Ishikawa (cell line): ENCODE results near the gene MIAT.

Experiments
- CEBPB ChIP-seq: IDR thresholded peaks from 2 replicates; pipeline ENCODE4 v1.6.1; 2012
- CREB1 ChIP-seq: IDR thresholded peaks from 2 replicates; pipeline ENCODE4 v1.6.1; 2012; ENCODE audit warnings: low read depth
- EGR1 ChIP-seq: IDR thresholded peaks from 2 replicates; pipeline ENCODE4 v1.6.1; 2012
- EP300 ChIP-seq: IDR thresholded peaks from 2 replicates; pipeline ENCODE4 v1.6.1; 2012; ENCODE audit warnings: borderline replicate concordance
- FOXM1 ChIP-seq: IDR thresholded peaks from 2 replicates; pipeline ENCODE4 v1.6.1; 2012; ENCODE audit warnings: low read depth, borderline replicate concordance
- NFIC ChIP-seq: IDR thresholded peaks from 2 replicates; pipeline ENCODE4 v1.6.1; 2012
- RAD21 ChIP-seq: IDR thresholded peaks from 2 replicates; pipeline ENCODE4 v1.6.1; 2012; ENCODE audit warnings: low read depth
- TAF1 ChIP-seq: IDR thresholded peaks from 2 replicates; pipeline ENCODE4 v1.6.1; 2012; ENCODE audit warnings: low read depth, mild to moderate bottlenecking
- TCF12 ChIP-seq: IDR thresholded peaks from 2 replicates; pipeline ENCODE4 v1.6.1; 2012; ENCODE audit warnings: low read depth
- TEAD4 ChIP-seq: IDR thresholded peaks from 2 replicates; pipeline ENCODE4 v1.6.1; 2012
- YY1 ChIP-seq: IDR thresholded peaks from 2 replicates; pipeline ENCODE4 v1.6.1; 2012; ENCODE audit warnings: low read depth
- ZBTB7A ChIP-seq: IDR thresholded peaks from 2 replicates; pipeline ENCODE4 v1.6.1; 2012; ENCODE audit warnings: low read depth
- TF ChIP-seq, protein P1 (sequence below): IDR thresholded peaks from 2 replicates; pipeline ENCODE4 v1.6.1; 2012; ENCODE audit warnings: low read depth, mild to moderate bottlenecking
- TF ChIP-seq, protein P2 (sequence below): IDR thresholded peaks from 2 replicates; pipeline ENCODE4 v1.6.1; 2012
- TF ChIP-seq, protein P3 (sequence below): IDR thresholded peaks from 2 replicates; pipeline ENCODE4 v1.6.1; 2012

MIAT gene

DNA sequence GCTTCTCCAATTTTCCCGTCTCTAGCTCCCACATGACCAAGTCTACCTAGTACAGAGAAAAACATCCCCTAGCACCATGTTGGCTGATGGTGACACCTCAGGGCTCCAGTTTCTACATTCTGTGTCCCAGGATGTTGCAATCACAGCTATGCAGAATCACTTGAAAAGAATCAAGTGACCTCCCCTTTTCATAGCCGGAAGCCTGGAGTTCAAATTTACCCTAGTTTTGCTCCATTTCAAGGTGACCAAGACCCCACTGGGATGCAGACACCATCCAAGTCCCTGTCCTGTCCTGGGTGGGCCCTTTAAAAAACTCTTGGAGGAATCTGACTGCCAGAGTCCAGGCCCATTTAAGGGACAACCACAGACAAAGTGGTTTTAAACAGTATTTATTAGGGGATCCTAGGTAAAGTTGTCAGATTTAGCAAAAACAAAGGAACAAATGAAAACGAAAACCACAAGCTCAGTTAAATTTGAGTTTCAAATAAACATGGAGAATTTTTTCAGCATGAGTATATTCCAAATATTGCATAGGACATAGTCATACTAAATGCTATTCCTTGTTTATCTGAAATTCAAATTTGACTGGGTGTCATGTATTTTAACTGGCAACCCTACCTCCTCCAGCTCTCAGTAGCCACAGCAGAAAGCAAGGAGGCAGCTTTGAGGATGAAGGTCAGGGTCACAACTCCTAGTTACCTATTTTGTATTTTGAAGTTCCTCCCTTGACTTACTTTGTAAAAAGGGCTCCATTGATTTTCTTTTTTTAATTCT lies 52.4 kb downstream of the MIAT start:
- TF ChIP-seq EP300: no peak
- no peak for TF ChIP-seq EGR1
- TF ChIP-seq, protein P1, sequence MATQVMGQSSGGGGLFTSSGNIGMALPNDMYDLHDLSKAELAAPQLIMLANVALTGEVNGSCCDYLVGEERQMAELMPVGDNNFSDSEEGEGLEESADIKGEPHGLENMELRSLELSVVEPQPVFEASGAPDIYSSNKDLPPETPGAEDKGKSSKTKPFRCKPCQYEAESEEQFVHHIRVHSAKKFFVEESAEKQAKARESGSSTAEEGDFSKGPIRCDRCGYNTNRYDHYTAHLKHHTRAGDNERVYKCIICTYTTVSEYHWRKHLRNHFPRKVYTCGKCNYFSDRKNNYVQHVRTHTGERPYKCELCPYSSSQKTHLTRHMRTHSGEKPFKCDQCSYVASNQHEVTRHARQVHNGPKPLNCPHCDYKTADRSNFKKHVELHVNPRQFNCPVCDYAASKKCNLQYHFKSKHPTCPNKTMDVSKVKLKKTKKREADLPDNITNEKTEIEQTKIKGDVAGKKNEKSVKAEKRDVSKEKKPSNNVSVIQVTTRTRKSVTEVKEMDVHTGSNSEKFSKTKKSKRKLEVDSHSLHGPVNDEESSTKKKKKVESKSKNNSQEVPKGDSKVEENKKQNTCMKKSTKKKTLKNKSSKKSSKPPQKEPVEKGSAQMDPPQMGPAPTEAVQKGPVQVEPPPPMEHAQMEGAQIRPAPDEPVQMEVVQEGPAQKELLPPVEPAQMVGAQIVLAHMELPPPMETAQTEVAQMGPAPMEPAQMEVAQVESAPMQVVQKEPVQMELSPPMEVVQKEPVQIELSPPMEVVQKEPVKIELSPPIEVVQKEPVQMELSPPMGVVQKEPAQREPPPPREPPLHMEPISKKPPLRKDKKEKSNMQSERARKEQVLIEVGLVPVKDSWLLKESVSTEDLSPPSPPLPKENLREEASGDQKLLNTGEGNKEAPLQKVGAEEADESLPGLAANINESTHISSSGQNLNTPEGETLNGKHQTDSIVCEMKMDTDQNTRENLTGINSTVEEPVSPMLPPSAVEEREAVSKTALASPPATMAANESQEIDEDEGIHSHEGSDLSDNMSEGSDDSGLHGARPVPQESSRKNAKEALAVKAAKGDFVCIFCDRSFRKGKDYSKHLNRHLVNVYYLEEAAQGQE: no peak
- TF ChIP-seq, protein P2, sequence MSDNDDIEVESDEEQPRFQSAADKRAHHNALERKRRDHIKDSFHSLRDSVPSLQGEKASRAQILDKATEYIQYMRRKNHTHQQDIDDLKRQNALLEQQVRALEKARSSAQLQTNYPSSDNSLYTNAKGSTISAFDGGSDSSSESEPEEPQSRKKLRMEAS: no peak
- no peak for TF ChIP-seq RAD21
- TF ChIP-seq ZBTB7A: no peak
- no peak for TF ChIP-seq TEAD4
- no peak for TF ChIP-seq TCF12
- no peak for TF ChIP-seq FOXM1
- TF ChIP-seq, protein P3, sequence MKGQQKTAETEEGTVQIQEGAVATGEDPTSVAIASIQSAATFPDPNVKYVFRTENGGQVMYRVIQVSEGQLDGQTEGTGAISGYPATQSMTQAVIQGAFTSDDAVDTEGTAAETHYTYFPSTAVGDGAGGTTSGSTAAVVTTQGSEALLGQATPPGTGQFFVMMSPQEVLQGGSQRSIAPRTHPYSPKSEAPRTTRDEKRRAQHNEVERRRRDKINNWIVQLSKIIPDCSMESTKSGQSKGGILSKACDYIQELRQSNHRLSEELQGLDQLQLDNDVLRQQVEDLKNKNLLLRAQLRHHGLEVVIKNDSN: no peak
- no peak for TF ChIP-seq NFIC
- no peak for TF ChIP-seq CREB1
- TF ChIP-seq YY1: no peak
- TF ChIP-seq CEBPB: no peak
- TF ChIP-seq TAF1: no peak

DNA sequence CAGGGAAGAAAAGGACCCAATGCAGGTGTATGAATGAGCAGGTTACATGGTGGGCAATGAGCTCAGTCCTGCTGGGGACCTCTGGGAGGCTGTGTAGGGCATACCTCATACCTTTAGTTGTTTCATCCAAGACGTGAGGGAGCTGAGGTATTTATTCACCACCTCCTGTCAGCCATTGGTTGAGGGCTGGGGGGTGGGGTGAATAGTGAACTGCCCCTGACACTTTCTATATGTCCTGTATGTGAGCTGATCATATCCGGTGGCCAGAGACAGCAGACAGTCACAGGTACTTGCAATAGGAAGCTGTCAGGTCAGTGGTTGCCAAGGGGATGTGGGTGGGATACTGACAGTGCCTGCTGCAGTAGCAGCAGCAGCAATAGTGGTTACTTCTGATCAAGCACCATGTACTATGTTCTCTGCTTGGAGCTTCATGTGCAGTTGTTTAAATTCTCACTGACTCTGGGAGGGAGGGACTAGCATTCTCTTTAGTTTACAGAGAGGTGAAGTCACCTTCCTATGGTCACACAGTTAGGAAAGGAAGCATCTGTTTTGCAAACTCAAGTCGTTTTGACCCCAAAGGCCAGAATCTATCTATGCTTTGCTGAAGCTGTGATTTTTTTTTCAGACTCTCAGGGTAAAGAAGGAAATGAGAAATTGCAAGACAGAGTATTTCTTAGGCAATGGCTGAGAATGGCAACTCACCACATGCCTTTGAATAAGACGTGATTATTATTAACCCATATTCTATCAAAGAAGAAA lies 54.0 kb downstream of the MIAT start:
- TF ChIP-seq EP300 (no peak), YY1 (no peak), NFIC (no peak), CREB1 (no peak), EGR1 (no peak), TEAD4 (no peak)
- TF ChIP-seq, protein P2: no peak
- TF ChIP-seq, protein P3: no peak

DNA sequence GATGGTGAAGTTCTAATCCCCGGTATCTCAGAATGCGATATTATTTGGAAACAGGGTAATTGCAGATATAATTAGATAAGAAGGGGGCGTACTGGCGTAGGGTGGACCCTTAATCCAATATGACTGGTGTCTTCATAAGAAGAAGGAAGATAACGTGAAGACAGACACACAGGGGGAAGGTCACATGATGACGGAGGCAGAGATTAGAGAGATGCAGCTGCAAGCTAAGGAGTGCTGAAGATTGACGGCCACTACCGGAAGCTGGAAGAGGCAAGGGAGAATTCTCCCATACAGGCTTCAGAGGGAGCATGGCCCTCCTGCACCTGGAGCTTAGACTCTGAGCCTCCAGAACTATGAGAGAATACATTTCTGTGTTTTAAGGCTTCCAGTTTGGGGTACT lies 54.8 kb downstream of the MIAT start:
- TF ChIP-seq FOXM1 (no peak), CREB1 (no peak)

DNA sequence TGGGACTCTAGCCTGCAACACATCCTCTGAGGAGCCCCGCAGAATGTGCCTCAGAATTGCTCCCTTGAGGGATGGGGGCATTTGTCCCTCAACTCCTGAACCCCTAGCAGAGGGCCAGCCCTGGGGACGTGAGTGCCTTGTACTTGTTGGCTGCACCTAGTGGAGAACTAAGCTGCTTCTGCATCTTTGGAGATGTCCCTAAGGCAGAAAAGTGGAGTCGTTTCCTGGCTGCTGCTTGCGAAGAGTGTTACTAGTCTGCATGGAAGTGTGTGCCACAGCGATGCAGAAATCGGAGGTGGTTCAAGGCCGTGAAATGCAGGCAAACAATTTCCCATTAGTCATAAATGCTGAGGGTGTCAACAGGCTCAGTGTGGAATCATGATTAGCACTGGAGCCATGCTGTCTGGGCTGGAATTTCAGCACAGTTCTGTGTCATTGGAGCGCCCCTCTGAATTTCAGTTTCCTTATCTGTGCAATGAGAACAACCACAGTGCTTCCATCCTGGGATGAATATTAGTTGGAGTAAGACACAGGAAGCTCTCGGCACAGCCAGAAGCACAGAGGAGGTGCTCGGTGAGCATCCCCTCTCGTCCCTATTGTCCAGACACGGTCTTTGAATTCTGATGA lies 56.5 kb downstream of the MIAT start:
- TF ChIP-seq TEAD4 (no peak), ZBTB7A (no peak), RAD21 (no peak), TCF12 (no peak), YY1 (no peak), CEBPB (no peak), CREB1 (no peak)
- TF ChIP-seq, protein P1: no peak
- TF ChIP-seq, protein P2: no peak
- TF ChIP-seq, protein P3: no peak

DNA sequence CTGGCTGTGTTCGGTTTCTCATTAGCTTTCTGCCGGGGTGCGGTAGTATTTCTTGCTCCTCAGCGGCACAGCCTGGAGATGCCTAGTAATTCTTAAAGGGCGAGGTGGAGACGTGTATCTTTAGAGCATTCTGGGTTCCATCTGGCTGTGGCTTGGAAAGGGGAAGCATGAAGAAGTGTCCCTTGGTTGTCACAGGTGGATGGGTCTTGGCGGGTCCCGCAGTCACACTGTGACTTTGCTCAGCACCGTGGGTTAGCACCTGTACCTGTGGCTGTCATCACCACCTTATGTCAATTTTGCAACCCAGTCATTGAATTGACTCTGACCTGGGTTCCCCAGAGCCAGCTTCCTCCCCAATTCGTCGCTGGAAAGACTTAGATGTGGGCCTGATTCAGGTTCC lies 57.6 kb downstream of the MIAT start:
- no peak for TF ChIP-seq YY1
- no peak for TF ChIP-seq CREB1
- no peak for TF ChIP-seq TAF1
- TF ChIP-seq, protein P2: no peak
- TF ChIP-seq TEAD4: no peak
- TF ChIP-seq CEBPB: no peak
- no peak for TF ChIP-seq NFIC
- no peak for TF ChIP-seq ZBTB7A
- no peak for TF ChIP-seq RAD21
- TF ChIP-seq, protein P3: no peak
- TF ChIP-seq EP300: no peak
- no peak for TF ChIP-seq FOXM1
- TF ChIP-seq EGR1: no peak
- TF ChIP-seq TCF12: no peak
